H1 (cell line): ENCODE results near the gene CCDC18. TPM values are rescaled to one million over a fixed set of nuclear protein-coding genes. Genes with fewer than 3 reads are reported as not detected.

Experiments
- CTCF ChIA-PET: fragments of 300-600 bp; sonication (Branson Sonifier 250); formaldehyde crosslinking; loops from one replicate; lab custom pipeline; 2021; ENCODE audit not compliant: partially characterized antibody; lab: Charles Lee
- POLR2A ChIA-PET: fragments of 300-600 bp; sonication (Branson Sonifier 250); formaldehyde crosslinking; loops from one replicate; lab custom pipeline; 2021; ENCODE audit warnings: inconsistent platforms; ENCODE audit not compliant: partially characterized antibody; lab: Charles Lee
- DNase-seq, 2 experiments: peaks; one replicate each; pipeline versions ENCODE4 v3.0.0 to v3.0.0-alpha.2; 2010 to 2022; ENCODE audit warnings: low spot score in 2 of 2, low read depth in 1 of 2, mixed read lengths in 1 of 2
- FAIRE-seq: peaks from 2 replicates; lab custom pipeline; 2011; peaks lifted over from hg19 to GRCh38; lab: Jason Lieb, UNC
- H2AFZ ChIP-seq: 2 replicates; pipeline ENCODE4 v1.8.1; 2012; ENCODE audit warnings: low read length, inconsistent platforms
- H2AK5ac ChIP-seq: 2 replicates; pipeline ENCODE4 v1.6.1; 2013; ENCODE audit warnings: low read depth, low read length
- H2BK120ac ChIP-seq: replicated peaks from 2 replicates; pipeline ENCODE3; 2013; ENCODE audit warnings: low read depth, low read length, inconsistent platforms
- H2BK12ac ChIP-seq: 2 replicates; pipeline ENCODE4 v1.6.1; 2013; ENCODE audit warnings: low read depth, low read length
- H2BK15ac ChIP-seq: 2 replicates; pipeline ENCODE4 v1.6.1; 2013; ENCODE audit warnings: low read length
- H2BK20ac ChIP-seq: 2 replicates; pipeline ENCODE4 v1.6.1; 2013; ENCODE audit warnings: low read length
- H2BK5ac ChIP-seq: 2 replicates; pipeline ENCODE4 v1.6.1; 2013; ENCODE audit warnings: low read depth, low read length
- H3K14ac ChIP-seq: 2 replicates; pipeline ENCODE4 v1.6.1; 2013; ENCODE audit warnings: inconsistent platforms; ENCODE audit not compliant: insufficient read length
- H3K18ac ChIP-seq: 2 replicates; pipeline ENCODE4 v1.6.1; 2013; ENCODE audit warnings: low read length; ENCODE audit errors: extremely low read depth
- H3K23ac ChIP-seq: 2 replicates; pipeline ENCODE4 v1.6.1; 2013; ENCODE audit warnings: inconsistent platforms; ENCODE audit not compliant: insufficient read length
- H3K23me2 ChIP-seq: 2 replicates; pipeline ENCODE4 v1.6.1; 2013; ENCODE audit warnings: low read depth, low read length
- H3K27ac ChIP-seq: 2 replicates; pipeline ENCODE4 v1.6.1; 2011; ENCODE audit warnings: low read depth, low read length, inconsistent platforms
- H3K27me3 ChIP-seq, 4 experiments: replicated peaks in 1 of 4; 1 replicate in 1 of 4; 2 replicates in 3 of 4; pipeline versions ENCODE4 v1.6.1 to v1.8.1; 2011 to 2013; ENCODE audit warnings: low read length in 3 of 4, mild to moderate bottlenecking in 3 of 4, inconsistent platforms in 2 of 4, mixed read lengths in 2 of 4, moderate library complexity in 1 of 4; ENCODE audit not compliant: control insufficient read depth in 3 of 4, insufficient read depth in 3 of 4; ENCODE audit errors: extremely low read depth in 1 of 4
- H3K36me3 ChIP-seq, 4 experiments: 2 replicates each; pipeline versions ENCODE4 v1.6.1 to v1.8.1; 2011 to 2013; ENCODE audit warnings: mild to moderate bottlenecking in 4 of 4, low read length in 3 of 4, moderate library complexity in 2 of 4, control low read depth in 1 of 4, inconsistent platforms in 1 of 4; ENCODE audit not compliant: insufficient read depth in 4 of 4, control insufficient read depth in 2 of 4
- H3K4ac ChIP-seq: replicated peaks from 2 replicates; pipeline ENCODE3; 2013; ENCODE audit warnings: low read length, low read depth, mixed read lengths, inconsistent platforms; ENCODE audit not compliant: insufficient read length
- H3K4me1 ChIP-seq, 4 experiments: replicated peaks in 1 of 4; 1 replicate in 1 of 4; 2 replicates in 3 of 4; pipeline versions ENCODE4 v1.6.1 to v1.8.1; 2011 to 2013; ENCODE audit warnings: low read length in 3 of 4, inconsistent platforms in 2 of 4, mixed read lengths in 1 of 4; ENCODE audit not compliant: insufficient read depth in 4 of 4, control insufficient read depth in 3 of 4
- H3K4me2 ChIP-seq, 2 experiments: 2 replicates each; pipeline versions ENCODE4 v1.6.1 to v1.8.1; 2011 to 2013; ENCODE audit warnings: low read depth in 2 of 2, low read length in 2 of 2, control low read depth in 1 of 2, inconsistent platforms in 1 of 2, mild to moderate bottlenecking in 1 of 2; ENCODE audit not compliant: insufficient read depth in 1 of 2
- H3K4me3 ChIP-seq, 4 experiments: fragments of 200-600, 300-600 bp in 1 of 4; sonication (generic), shearing (Covaris generic), sonication (Bioruptor Twin) in 1 of 4; 2 replicates each; pipeline versions ENCODE4 v1.5.1 to v1.8.1; 2011 to 2016; ENCODE audit warnings: low read length in 4 of 4, low read depth in 3 of 4, control low read depth in 2 of 4, inconsistent platforms in 2 of 4, mild to moderate bottlenecking in 2 of 4, mixed read lengths in 1 of 4, moderate library complexity in 1 of 4; ENCODE audit not compliant: insufficient read depth in 2 of 4; ENCODE audit errors: extremely low read depth in 1 of 4
- H3K56ac ChIP-seq: replicated peaks from 2 replicates; pipeline ENCODE3; 2013; ENCODE audit warnings: low read depth, mild to moderate bottlenecking, mixed read lengths, low read length, inconsistent platforms; ENCODE audit not compliant: insufficient read length
- H3K79me1 ChIP-seq: 2 replicates; pipeline ENCODE4 v1.6.1; 2013; ENCODE audit warnings: low read depth, low read length, control low read depth
- H3K79me2 ChIP-seq, 2 experiments: 2 replicates each; pipeline versions ENCODE4 v1.6.1 to v1.8.1; 2012 to 2013; ENCODE audit warnings: low read length in 2 of 2, mild to moderate bottlenecking in 2 of 2, inconsistent platforms in 1 of 2; ENCODE audit not compliant: insufficient read depth in 2 of 2, control insufficient read depth in 1 of 2
- H3K9ac ChIP-seq, 4 experiments: replicated peaks in 1 of 4; 1 replicate in 1 of 4; 2 replicates in 3 of 4; pipeline versions ENCODE4 v1.6.1 to v1.8.1; 2011 to 2013; ENCODE audit warnings: low read depth in 3 of 4, low read length in 3 of 4, control low read depth in 2 of 4, mild to moderate bottlenecking in 2 of 4, moderate library complexity in 2 of 4, inconsistent platforms in 1 of 4; ENCODE audit errors: extremely low read depth in 1 of 4
- H3K9me3 ChIP-seq, 2 experiments: 2 replicates each; pipeline versions ENCODE4 v1.6.1 to v1.8.1; 2012 to 2013; ENCODE audit warnings: mild to moderate bottlenecking in 2 of 2, moderate library complexity in 2 of 2, control low read depth in 1 of 2, inconsistent platforms in 1 of 2, low read depth in 1 of 2, low read length in 1 of 2, mixed read lengths in 1 of 2; ENCODE audit not compliant: insufficient read depth in 2 of 2
- H4K20me1 ChIP-seq, 2 experiments: replicated peaks in 1 of 2; 2 replicates each; pipeline versions ENCODE3 to v1.8.1; 2011 to 2013; ENCODE audit warnings: inconsistent platforms in 2 of 2, low read length in 2 of 2, mild to moderate bottlenecking in 1 of 2; ENCODE audit not compliant: insufficient read depth in 2 of 2, control insufficient read depth in 1 of 2
- H4K5ac ChIP-seq: 2 replicates; pipeline ENCODE4 v1.6.1; 2013; ENCODE audit warnings: low read length, low read depth, mixed read lengths, inconsistent platforms; ENCODE audit not compliant: insufficient read length
- H4K8ac ChIP-seq: 2 replicates; pipeline ENCODE4 v1.8.0; 2013; ENCODE audit warnings: mild to moderate bottlenecking, moderate library complexity, low read length, inconsistent platforms; ENCODE audit not compliant: insufficient read depth; ENCODE audit errors: extremely low read depth
- H4K91ac ChIP-seq: replicated peaks from 2 replicates; pipeline ENCODE3; 2013; ENCODE audit warnings: low read length, mixed read lengths, inconsistent platforms; ENCODE audit not compliant: insufficient read length
- CREB1 ChIP-seq: IDR thresholded peaks from 2 replicates; pipeline ENCODE4 v1.6.1; 2012; ENCODE audit warnings: inconsistent platforms
- CTBP2 ChIP-seq: IDR thresholded peaks from 2 replicates; pipeline ENCODE4 v1.7.0; 2011; ENCODE audit warnings: borderline replicate concordance, mild to moderate bottlenecking, moderate library complexity, mixed read lengths, low read length; ENCODE audit not compliant: insufficient read depth, insufficient read length
- FOSL1 ChIP-seq: IDR thresholded peaks from 2 replicates; pipeline ENCODE4 v1.6.1; 2011; ENCODE audit warnings: mild to moderate bottlenecking, low read depth, low read length, moderate library complexity; ENCODE audit not compliant: insufficient read depth
- JUND ChIP-seq: IDR thresholded peaks from 2 replicates; pipeline ENCODE4 v1.6.1; 2011; ENCODE audit warnings: mild to moderate bottlenecking, improper control_type of control experiment, low read length
- KDM4A ChIP-seq: IDR thresholded peaks from one replicate; pipeline ENCODE4 v1.7.1; 2012; ENCODE audit warnings: low read depth, mild to moderate bottlenecking, moderate library complexity, low read length, inconsistent platforms; ENCODE audit not compliant: severe bottlenecking
- MAFK ChIP-seq: IDR thresholded peaks from 2 replicates; pipeline ENCODE4 v1.6.1; 2012; ENCODE audit warnings: low read depth, mild to moderate bottlenecking, improper control_type of control experiment, low read length
- POLR2AphosphoS5 ChIP-seq: IDR thresholded peaks from 2 replicates; pipeline ENCODE4 v1.6.1; 2011; ENCODE audit warnings: low read depth, low read length
- RAD21 ChIP-seq, 2 experiments: IDR thresholded peaks in 1 of 2; conservative IDR thresholded peaks in 1 of 2; 2 replicates each; pipeline ENCODE4 v1.6.1; 2011; ENCODE audit warnings: low read depth in 2 of 2, low read length in 2 of 2, improper control_type of control experiment in 1 of 2, inconsistent platforms in 1 of 2, mild to moderate bottlenecking in 1 of 2, moderate library complexity in 1 of 2
- RBBP5 ChIP-seq: IDR thresholded peaks from 2 replicates; pipeline ENCODE4 v1.7.1; 2012; ENCODE audit warnings: low read depth, mild to moderate bottlenecking, inconsistent platforms, low read length, moderate library complexity, borderline replicate concordance
- SAP30 ChIP-seq: fragments of 300-600 bp; sonication (generic); IDR thresholded peaks from 2 replicates; pipeline ENCODE4 v1.7.1; 2012; ENCODE audit warnings: low read length, moderate library complexity, mild to moderate bottlenecking, inconsistent platforms; ENCODE audit not compliant: insufficient read depth, insufficient replicate concordance
- SIX5 ChIP-seq: IDR thresholded peaks from 2 replicates; pipeline ENCODE4 v1.6.1; 2011; ENCODE audit warnings: mild to moderate bottlenecking, low read depth, low read length
- SP4 ChIP-seq: IDR thresholded peaks from 2 replicates; pipeline ENCODE4 v1.6.1; 2012; ENCODE audit warnings: low read length, inconsistent platforms
- ZNF274 ChIP-seq: IDR thresholded peaks from 2 replicates; pipeline ENCODE4 v1.7.0; 2012; ENCODE audit warnings: low read length, borderline replicate concordance; ENCODE audit errors: extremely low read depth
- polyA plus RNA-seq, 7 experiments: library from polyadenylated mRNA; depleted of rRNA in 3 of 7; stranded (reverse) in 5 of 7; unstranded in 2 of 7; fragments of >200 nt in 5 of 7; fragments of 200-250 nt in 2 of 7; gene quantifications; 1 replicate in 5 of 7; 2 replicates in 1 of 7; 4 replicates in 1 of 7; pipeline versions ENCODE4 v1.2.1 to v1.2.3, GENCODE V29; 2011 to 2013; ENCODE audit warnings: missing spikeins in 2 of 7, mixed read lengths in 2 of 7
- total RNA-seq: library from RNA; stranded (reverse); fragmentation: NEBNext Ultra II Directional; extraction: Animal tissue kit (Norgen Biotek cat#: 25700); gene quantifications from 2 replicates; pipeline ENCODE4 v1.2.1, GENCODE V29; 2021
- TF ChIP-seq, protein P1 (sequence below): IDR thresholded peaks from 2 replicates; pipeline ENCODE4 v1.6.1; 2012; ENCODE audit warnings: inconsistent platforms

The CCDC18 gene
- total and polyA plus RNA-seq, 2 of the 8 experiments (the other 6 are each of a cell fraction or from before 2014, with no cell fraction given): 3.0 to 21.2 TPM

DNA sequence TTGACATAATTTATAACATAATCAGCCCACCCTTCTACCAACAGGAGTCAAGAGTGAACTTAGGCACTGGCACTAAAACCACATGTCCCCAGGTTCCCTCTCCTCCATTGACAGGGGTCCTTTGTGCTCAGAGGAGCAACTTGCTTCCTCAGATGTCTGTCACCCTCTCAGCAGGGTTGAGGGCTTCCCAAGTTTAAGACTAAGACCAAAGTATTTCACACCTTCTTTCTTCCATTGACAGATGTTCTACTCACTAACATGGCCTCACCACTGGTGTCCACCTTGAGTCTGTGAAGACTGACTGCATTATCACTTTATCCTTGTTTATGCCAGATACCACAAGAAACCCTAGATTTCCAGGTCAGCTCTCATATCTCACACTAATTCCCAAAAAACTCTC lies 56.5 kb downstream of the CCDC18 start:
- Histone ChIP-seq H3K56ac (peak overlapping the region; percentile 14), H3K27me3 (no peaks in the 10 kb centered on the region), H3K4me1 (no peaks in the 10 kb centered on the region), H2BK5ac (no peak overlapping the region), H3K79me1 (no peaks in the 10 kb centered on the region), H3K9me3 (peaks cover 5 to 7% of the 10 kb centered on the region in 2 experiments; a peak in 3 of 4 replicates), H3K79me2 (no peaks in the 10 kb centered on the region), H4K5ac (no peak overlapping the region), H3K23me2 (no peaks in the 10 kb centered on the region), H3K36me3 (peaks cover 2 to 48% (median 20%) of the 10 kb centered on the region in 4 experiments; a peak in 6 of 8 replicates), H4K91ac (no peak overlapping the region), H2BK120ac (no peak overlapping the region), H3K4me3 (no peak overlapping the region), H2BK15ac (no peak overlapping the region), H3K27ac (no peak overlapping the region), H2AK5ac (no peak overlapping the region), H2BK12ac (no peak overlapping the region), H3K4ac (no peak overlapping the region), H4K20me1 (no peaks in the 10 kb centered on the region), H3K23ac (no peak overlapping the region), H3K4me2 (no peak overlapping the region), H2BK20ac (no peak overlapping the region), H2AFZ (no peak overlapping the region), H3K14ac (no peak overlapping the region), H3K18ac (no peak overlapping the region), H3K9ac (no peak overlapping the region), H4K8ac (no peak overlapping the region)
- FAIRE-seq (no peak), DNase-seq (no peak)
- ChIA-PET CTCF (no interaction called here), POLR2A (no interaction called here)
- TF ChIP-seq MAFK: no peak
- TF ChIP-seq JUND: no peak
- no peak for TF ChIP-seq POLR2AphosphoS5
- no peak for TF ChIP-seq SP4
- TF ChIP-seq, protein P1, sequence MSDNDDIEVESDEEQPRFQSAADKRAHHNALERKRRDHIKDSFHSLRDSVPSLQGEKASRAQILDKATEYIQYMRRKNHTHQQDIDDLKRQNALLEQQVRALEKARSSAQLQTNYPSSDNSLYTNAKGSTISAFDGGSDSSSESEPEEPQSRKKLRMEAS: no peak
- no peak for TF ChIP-seq SIX5
- no peak for TF ChIP-seq KDM4A
- TF ChIP-seq CREB1: no peak
- TF ChIP-seq ZNF274: no peak
- TF ChIP-seq FOSL1: no peak
- TF ChIP-seq CTBP2: no peak
- no peak for TF ChIP-seq SAP30
- no peak for TF ChIP-seq RBBP5
- no peak for TF ChIP-seq RAD21 (IDR thresholded peaks at IDR 0.05 in 1 of 2, conservative IDR thresholded peaks at IDR 0.05 in 1 of 2; ENCODE audit: low read depth in 2 of 2, low read length in 2 of 2)
